Cardiac fibroblast (primary cell): ENCODE results near the gene RIT1.

Experiments used
- DNase-seq, 2 donors: peaks; one replicate each; pipeline versions ENCODE4 v3.0.0 to v3.0.0-alpha.2; 2010; ENCODE audit warnings: low read depth in 2 of 2
- H3K4me3 ChIP-seq, 2 donors: replicated peaks in 1 of 2; 1 replicate in 1 of 2; 2 replicates in 1 of 2; pipeline ENCODE4 v1.5.1; 2011; ENCODE audit warnings: low read depth in 2 of 2, low read length in 2 of 2, mild to moderate bottlenecking in 2 of 2, moderate library complexity in 1 of 2
- CTCF ChIP-seq: IDR thresholded peaks from one replicate; pipeline ENCODE4 v1.5.1; 2011; ENCODE audit warnings: low read depth, mild to moderate bottlenecking, low read length, inconsistent platforms

RIT1 gene

GRCh38 chr1:155859234-155859829, 51.8 kb downstream of the RIT1 start, which contains the start of gene SYT11:
Gene SYT11, plus strand, starts transcription at chr1:155859567. Its CDS starts 195 bp downstream, at chr1:155859762.
- DNase-seq, result peak; percentile 96
- no peak for TF ChIP-seq CTCF
- peak within 1 kb of the TSS; percentile 48 to 59 for H3K4me3 ChIP-seq

GRCh38 chr1:155858800-155859233, 52.3 kb downstream of the RIT1 start:
- peak overlapping the region; percentile 48 to 59 for H3K4me3 ChIP-seq
- DNase-seq, result no peak
- TF ChIP-seq CTCF, result no peak

GRCh38 chr1:155856975-155857930, 53.9 kb downstream of the RIT1 start, which contains the start of gene GON4L:
Gene GON4L, minus strand, starts transcription at chr1:155857214. Its CDS starts 3,434 bp downstream, at chr1:155853780.
- peak; percentile 94 for DNase-seq
- TF ChIP-seq CTCF, result no peak

GRCh38 chr1:155856257-155856974, 54.7 kb downstream of the RIT1 start:
- peak overlapping the region; percentile 88 to 97 for H3K4me3 ChIP-seq
- no peak for DNase-seq
- no peak for TF ChIP-seq CTCF

More at GRCh38 chr1:155856975-155857930, 53.9 kb downstream of the RIT1 start, which contains the start of gene GON4L:
- H3K4me3 ChIP-seq, result peak within 1 kb of the TSS; percentile 88 to 97

- no peak for DNase-seq
- no peak overlapping the region for H3K4me3 ChIP-seq
- TF ChIP-seq CTCF, result no peak
Measured at GRCh38 chr1:155850345-155850744, 60.8 kb downstream of the RIT1 start.

- no peak overlapping the region for H3K4me3 ChIP-seq
- DNase-seq, result no peak
- no peak for TF ChIP-seq CTCF
Measured at GRCh38 chr1:155847823-155848529, 63.2 kb downstream of the RIT1 start.
